IMR-90 (cell line): ENCODE results near the gene ACRBP.

Experiments used
- CEBPB ChIP-seq: IDR thresholded peaks from 2 replicates; pipeline ENCODE4 v1.6.1; 2012; ENCODE audit warnings: low read depth, low read length, improper control_type of control experiment
- CTCF ChIP-seq: conservative IDR thresholded peaks from 2 replicates; pipeline ENCODE4 v1.5.1; 2012; ENCODE audit warnings: mild to moderate bottlenecking, low read depth, low read length, improper control_type of control experiment
- MXI1 ChIP-seq: IDR thresholded peaks from 2 replicates; pipeline ENCODE4 v1.6.1; 2012; ENCODE audit warnings: low read depth, mild to moderate bottlenecking, low read length, moderate library complexity, borderline replicate concordance
- POLR2A ChIP-seq: IDR thresholded peaks from 2 replicates; pipeline ENCODE4 v1.6.1; 2012; ENCODE audit warnings: mild to moderate bottlenecking, low read depth, low read length

- no peak for TF ChIP-seq CTCF
- no peak for TF ChIP-seq MXI1
- TF ChIP-seq CEBPB = no peak
- no peak for TF ChIP-seq POLR2A
These were observed 6.1 kb downstream of the ACRBP start for GRCh38 chr12:6641131-6641530.
